ENCODE measurements around the gene GALC.
A peak's percentile ranks its signal among the peaks of the same experiment; 100 is the strongest.
"Not testable (repeated sequence)": the region's sequence is repeated elsewhere in the genome, so short reads cannot be mapped to it uniquely, and the experiment has no call there.

The GALC gene

GRCh38 chr14:87992718-87993628 is at the start of gene GALC:
Gene GALC (minus strand): TSS chr14:87993182. CDS start chr14:87993164, 18 bp downstream.
- peak; percentile 63 for DNase-seq

- DNase-seq: no peak
Observed at GRCh38 chr14:88040146-88040545, 47.2 kb upstream of the GALC start.

GRCh38 chr14:88039197-88039596 is 46.2 kb upstream of the GALC start:
- DNase-seq: no peak

GRCh38 chr14:88037325-88037724 is 44.3 kb upstream of the GALC start:
- DNase-seq: no peak

GRCh38 chr14:88036422-88036821 is 43.4 kb upstream of the GALC start:
- DNase-seq: no peak

GRCh38 chr14:88034076-88034475 is 41.1 kb upstream of the GALC start:
- no peak for DNase-seq

GRCh38 chr14:88032373-88032772 is 39.4 kb upstream of the GALC start:
- DNase-seq: no peak

GRCh38 chr14:88030892-88031291 is 37.9 kb upstream of the GALC start:
- no peak for DNase-seq

GRCh38 chr14:88030079-88030478 is 37.1 kb upstream of the GALC start:
- DNase-seq: no peak

- DNase-seq: no peak
Observed at GRCh38 chr14:88029500-88029899, 36.5 kb upstream of the GALC start.

- no peak for DNase-seq
Observed at GRCh38 chr14:88026890-88027289, 33.9 kb upstream of the GALC start.

GRCh38 chr14:88025313-88025712 is 32.3 kb upstream of the GALC start:
- DNase-seq: no peak

- not testable (repeated sequence) for DNase-seq
Observed at GRCh38 chr14:88024252-88025086, 31.5 kb upstream of the GALC start.

- DNase-seq: no peak
Observed at GRCh38 chr14:88023658-88024187, 30.7 kb upstream of the GALC start.

GRCh38 chr14:88017535-88017934 is 24.6 kb upstream of the GALC start:
- no peak for DNase-seq

- DNase-seq: no peak
Observed at GRCh38 chr14:88016768-88017167, 23.8 kb upstream of the GALC start.

GRCh38 chr14:88013750-88014349 is 20.9 kb upstream of the GALC start:
- peak; percentile 88 for DNase-seq

GRCh38 chr14:88012495-88012894 is 19.5 kb upstream of the GALC start:
- no peak for DNase-seq

GRCh38 chr14:88010331-88010730 is 17.3 kb upstream of the GALC start:
- no peak for DNase-seq

GRCh38 chr14:88009486-88009885 is 16.5 kb upstream of the GALC start:
- DNase-seq: no peak

GRCh38 chr14:88008039-88008742 is 15.2 kb upstream of the GALC start:
- no peak for DNase-seq

- no peak for DNase-seq
Observed at GRCh38 chr14:88007608-88008007, 14.6 kb upstream of the GALC start.

Measured in NCI-H1694 treated with DMSO at 0.1 percent for 48 hours (cell line).